Measurements from ENCODE around the gene EFHD2.

Gene EFHD2

DNA sequence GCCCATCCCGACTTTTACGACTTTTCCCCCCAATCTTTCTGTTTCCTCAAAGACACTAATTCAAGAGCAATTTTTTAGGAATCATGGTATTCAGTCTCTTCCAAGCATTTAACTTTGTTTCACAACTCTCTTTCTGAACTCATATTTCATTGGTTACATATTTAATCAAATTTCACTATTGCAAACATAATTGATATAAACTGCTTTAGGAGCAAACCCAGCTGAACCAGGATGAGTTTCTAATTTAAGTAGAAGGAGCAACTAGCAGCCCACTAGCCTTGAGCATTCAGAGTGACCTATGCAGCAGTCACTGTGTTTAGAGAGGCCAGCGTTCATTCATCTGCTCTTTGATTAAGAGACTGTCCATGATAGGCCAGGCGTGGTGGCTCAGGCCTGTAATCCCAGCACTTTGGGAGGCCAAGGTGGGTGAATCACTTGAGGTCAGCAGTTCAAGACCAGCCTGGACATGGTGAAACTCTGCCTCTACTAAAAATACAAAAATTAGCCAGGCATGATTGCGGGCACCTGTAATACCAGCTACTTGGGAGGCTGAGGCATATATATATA is 68.0 kb downstream of the EFHD2 start:
- no peak for DNase-seq (ENCODE audit: extremely low read depth, low read depth)
- TF ChIP-seq, protein P1, sequence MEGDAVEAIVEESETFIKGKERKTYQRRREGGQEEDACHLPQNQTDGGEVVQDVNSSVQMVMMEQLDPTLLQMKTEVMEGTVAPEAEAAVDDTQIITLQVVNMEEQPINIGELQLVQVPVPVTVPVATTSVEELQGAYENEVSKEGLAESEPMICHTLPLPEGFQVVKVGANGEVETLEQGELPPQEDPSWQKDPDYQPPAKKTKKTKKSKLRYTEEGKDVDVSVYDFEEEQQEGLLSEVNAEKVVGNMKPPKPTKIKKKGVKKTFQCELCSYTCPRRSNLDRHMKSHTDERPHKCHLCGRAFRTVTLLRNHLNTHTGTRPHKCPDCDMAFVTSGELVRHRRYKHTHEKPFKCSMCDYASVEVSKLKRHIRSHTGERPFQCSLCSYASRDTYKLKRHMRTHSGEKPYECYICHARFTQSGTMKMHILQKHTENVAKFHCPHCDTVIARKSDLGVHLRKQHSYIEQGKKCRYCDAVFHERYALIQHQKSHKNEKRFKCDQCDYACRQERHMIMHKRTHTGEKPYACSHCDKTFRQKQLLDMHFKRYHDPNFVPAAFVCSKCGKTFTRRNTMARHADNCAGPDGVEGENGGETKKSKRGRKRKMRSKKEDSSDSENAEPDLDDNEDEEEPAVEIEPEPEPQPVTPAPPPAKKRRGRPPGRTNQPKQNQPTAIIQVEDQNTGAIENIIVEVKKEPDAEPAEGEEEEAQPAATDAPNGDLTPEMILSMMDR (IDR thresholded peaks at IDR 0.05; ENCODE audit: low read depth, low read length, missing control alignments), result no peak
- H3K4me3 ChIP-seq (replicated peaks; ENCODE audit: low read depth, low read length), result no peak overlapping the region
